CD4-positive, alpha-beta memory T cell (primary cell): Measurements from ENCODE around the gene GATD1. TPM values are rescaled to one million over a fixed set of nuclear protein-coding genes. Genes with fewer than 3 reads are reported as not detected.
"Not testable (repeated sequence)": the region's sequence is repeated elsewhere in the genome, so short reads cannot be mapped to it uniquely, and the experiment has no call there.

Experiments used
- CTCF ChIA-PET: fragments of 350-600 bp; sonication (Branson Sonifier 250); formaldehyde crosslinking; loops from one replicate; lab custom pipeline; 2021; ENCODE audit warnings: inconsistent platforms; ENCODE audit not compliant: partially characterized antibody; lab: Charles Lee
- POLR2A ChIA-PET: fragments of 350-600 bp; sonication (Branson Sonifier 250); formaldehyde crosslinking; loops from one replicate; lab custom pipeline; 2021; ENCODE audit not compliant: partially characterized antibody; lab: Charles Lee
- DNase-seq, 5 donors: peaks; one replicate each; pipeline versions ENCODE4 v3.0.0 to v3.0.0-alpha.2; 2020 to 2022; ENCODE audit warnings: mixed read lengths in 1 of 5
- H3K27ac ChIP-seq: one replicate; pipeline ENCODE4 v1.7.0; 2013; ENCODE audit warnings: low read depth, low read length
- H3K27me3 ChIP-seq: 2 replicates; pipeline ENCODE4 v1.7.0; 2013; ENCODE audit warnings: mild to moderate bottlenecking, low read length, moderate library complexity; ENCODE audit not compliant: insufficient read depth
- H3K36me3 ChIP-seq: 2 replicates; pipeline ENCODE4 v1.7.0; 2013; ENCODE audit warnings: mild to moderate bottlenecking, low read length, moderate library complexity; ENCODE audit not compliant: insufficient read depth
- H3K4me1 ChIP-seq: 2 replicates; pipeline ENCODE4 v1.7.0; 2013; ENCODE audit warnings: mild to moderate bottlenecking, low read length, moderate library complexity; ENCODE audit not compliant: insufficient read depth
- H3K4me3 ChIP-seq, 2 donors: one replicate each; pipeline ENCODE4 v1.7.0; 2013; ENCODE audit warnings: low read length in 2 of 2, mild to moderate bottlenecking in 1 of 2
- H3K9me3 ChIP-seq, 2 donors: one replicate each; pipeline ENCODE4 v1.7.0; 2013; ENCODE audit warnings: low read length in 2 of 2, control low read depth in 1 of 2; ENCODE audit not compliant: control insufficient read depth in 1 of 2
- H3K27ac Mint-ChIP-seq, 7 donors: one replicate each; pipeline ENCODE4 v1.8.0; 2020 to 2021; ENCODE audit warnings: mixed read lengths in 7 of 7, mild to moderate bottlenecking in 6 of 7, inconsistent platforms in 3 of 7, moderate library complexity in 3 of 7
- H3K27me3 Mint-ChIP-seq, 2 donors: one replicate each; pipeline ENCODE4 v1.8.0; 2020 to 2021; ENCODE audit warnings: mixed read lengths in 2 of 2
- H3K36me3 Mint-ChIP-seq, 2 donors: one replicate each; pipeline ENCODE4 v1.8.0; 2020 to 2021; ENCODE audit warnings: mixed read lengths in 2 of 2, inconsistent platforms in 1 of 2, mild to moderate bottlenecking in 1 of 2
- H3K4me1 Mint-ChIP-seq, 4 donors: one replicate each; pipeline ENCODE4 v1.8.0; 2020 to 2021; ENCODE audit warnings: mixed read lengths in 4 of 4, mild to moderate bottlenecking in 1 of 4
- H3K4me3 Mint-ChIP-seq, 8 donors: one replicate each; pipeline ENCODE4 v1.8.0; 2020 to 2021; ENCODE audit warnings: mixed read lengths in 8 of 8, mild to moderate bottlenecking in 7 of 8, moderate library complexity in 6 of 8, inconsistent platforms in 3 of 8
- H3K9me3 Mint-ChIP-seq, 8 donors: one replicate each; pipeline ENCODE4 v1.8.0; 2020 to 2021; ENCODE audit warnings: mixed read lengths in 8 of 8, mild to moderate bottlenecking in 5 of 8, inconsistent platforms in 3 of 8, moderate library complexity in 1 of 8
- intact Hi-C: fragments of 100-400 bp; cut with micrococcal nuclease; formaldehyde crosslinking; loops from one replicate; pipeline ENCODE4 v1.15.1; 2023
- polyA plus RNA-seq, 2 donors: library from polyadenylated mRNA; unstranded; fragments of 300-500 nt; fragmentation: Illumina TruSeq; gene quantifications; one replicate each; pipeline ENCODE4 v1.2.3, GENCODE V29; 2021
- total RNA-seq, 2 experiments: library from RNA; stranded (reverse); gene quantifications; one replicate each; pipeline ENCODE4 v1.2.3, GENCODE V29; 2021

The GATD1 gene
- total and polyA plus RNA-seq, 4 experiments from 2014 or later: 4.3 to 64.9 (median 33.3) TPM

GRCh38 chr11:742571-743201 lies 34.6 kb downstream of the GATD1 start:
- Histone ChIP-seq H3K9me3 (no peaks in the 10 kb centered on the region), H3K27me3 (no peaks in the 10 kb centered on the region), H3K4me1 (peaks cover 13% of the 10 kb centered on the region), H3K36me3 (no peaks in the 10 kb centered on the region), H3K27ac (no peak overlapping the region), H3K4me3 (no peak overlapping the region)
- Mint-ChIP-seq H3K27ac (no peak overlapping the region), H3K4me1 (peaks cover 10 to 11% (median 10%) of the 10 kb centered on the region in 4 donors), H3K9me3 (no peaks in the 10 kb centered on the region), H3K36me3 (no peaks in the 10 kb centered on the region), H3K4me3 (no peak overlapping the region), H3K27me3 (no peaks in the 10 kb centered on the region)
- ChIA-PET POLR2A (interaction anchor here (0.6 kb wide), 2 partner anchors 17 to 292 kb away, joined by 3 read pairs; no protein-coding TSS in a partner anchor), CTCF (interaction anchor here (1.3 to 1.6 kb wide), 2 partner anchors 14 to 188 kb away, joined by 3 to 4 read pairs; no protein-coding TSS in a partner anchor)
- intact Hi-C loops: no loop called here
- DNase-seq: no peak

- H3K9me3 ChIP-seq: no peaks in the 10 kb centered on the region
- H3K27ac ChIP-seq: no peak overlapping the region
- H3K9me3 Mint-ChIP-seq: no peaks in the 10 kb centered on the region
- H3K4me1 Mint-ChIP-seq: peaks cover 15 to 16% (median 15%) of the 10 kb centered on the region in 4 donors
- ChIA-PET CTCF (interaction anchor here (1.3 to 1.6 kb wide), 3 partner anchors 14 to 188 kb away, joined by 3 to 4 read pairs (median 4); no protein-coding TSS in a partner anchor), POLR2A (interaction anchor here (0.6 kb wide), 1 partner anchor 292 kb away, joined by 3 read pairs; no protein-coding TSS in a partner anchor)
- H3K4me3 ChIP-seq: no peak overlapping the region
- H3K27me3 ChIP-seq: no peaks in the 10 kb centered on the region
- H3K36me3 Mint-ChIP-seq: no peaks in the 10 kb centered on the region
- H3K36me3 ChIP-seq: no peaks in the 10 kb centered on the region
- peaks cover 18% of the 10 kb centered on the region for H3K4me1 ChIP-seq
- DNase-seq: no peak
- intact Hi-C loops: no loop called here
- no peak overlapping the region for H3K27ac Mint-ChIP-seq
- no peak overlapping the region for H3K4me3 Mint-ChIP-seq
- H3K27me3 Mint-ChIP-seq: no peaks in the 10 kb centered on the region
Measured at GRCh38 chr11:742156-742546, 35.1 kb downstream of the GATD1 start.

- peaks cover 13% of the 10 kb centered on the region for H3K4me1 ChIP-seq
- H3K9me3 ChIP-seq, H3K4me3 ChIP-seq, H3K36me3 Mint-ChIP-seq, H3K27me3 ChIP-seq, H3K36me3 ChIP-seq, H3K27me3 Mint-ChIP-seq, DNase-seq, H3K9me3 Mint-ChIP-seq, H3K27ac ChIP-seq, intact Hi-C loops: not testable (repeated sequence)
- CTCF ChIA-PET: interaction anchor here (1.1 to 1.4 kb wide), 2 partner anchors 11 to 12 kb away, joined by 3 to 5 read pairs; no protein-coding TSS in a partner anchor
- Mint-ChIP-seq H3K4me3 (peak overlapping the region in 7 of 8 donors; percentile 32 to 82 (median 76)), H3K4me1 (peaks cover 11 to 17% (median 15%) of the 10 kb centered on the region in 4 donors), H3K27ac (peak overlapping the region in 3 of 7 donors; percentile 70 to 85 (median 77))
- POLR2A ChIA-PET: interaction anchor here (0.9 to 1.5 kb wide), 6 partner anchors 9 to 123 kb away, joined by 3 to 13 read pairs (median 4); partner anchors contain the start of genes DEAF1, TALDO1 and TMEM80
Measured at GRCh38 chr11:737899-738298, 39.4 kb downstream of the GATD1 start.

- peak in 1 of 5 donors; percentile 13 for DNase-seq
- no peaks in the 10 kb centered on the region for H3K9me3 ChIP-seq
- H3K27me3 ChIP-seq: no peaks in the 10 kb centered on the region
- intact Hi-C loops: no loop called here
- Mint-ChIP-seq H3K27me3 (no peaks in the 10 kb centered on the region), H3K27ac (peak overlapping the region in 2 of 7 donors; percentile 70 to 77), H3K9me3 (no peaks in the 10 kb centered on the region), H3K4me3 (peak overlapping the region in 7 of 8 donors; percentile 32 to 82 (median 76)), H3K4me1 (peaks cover 11 to 17% (median 15%) of the 10 kb centered on the region in 4 donors), H3K36me3 (no peaks in the 10 kb centered on the region)
- H3K4me3 ChIP-seq: no peak overlapping the region
- H3K27ac ChIP-seq: no peak overlapping the region
- H3K4me1 ChIP-seq: peaks cover 13% of the 10 kb centered on the region
- no peaks in the 10 kb centered on the region for H3K36me3 ChIP-seq
- POLR2A ChIA-PET: interaction anchor here (0.9 to 1.5 kb wide), 6 partner anchors 10 to 123 kb away, joined by 3 to 13 read pairs (median 4); partner anchors contain the start of genes DEAF1, TALDO1 and TMEM80
- CTCF ChIA-PET: interaction anchor here (1.4 kb wide), 1 partner anchor 11 kb away, joined by 5 read pairs; no protein-coding TSS in a partner anchor
Measured at GRCh38 chr11:737366-737765, 39.9 kb downstream of the GATD1 start.

DNA sequence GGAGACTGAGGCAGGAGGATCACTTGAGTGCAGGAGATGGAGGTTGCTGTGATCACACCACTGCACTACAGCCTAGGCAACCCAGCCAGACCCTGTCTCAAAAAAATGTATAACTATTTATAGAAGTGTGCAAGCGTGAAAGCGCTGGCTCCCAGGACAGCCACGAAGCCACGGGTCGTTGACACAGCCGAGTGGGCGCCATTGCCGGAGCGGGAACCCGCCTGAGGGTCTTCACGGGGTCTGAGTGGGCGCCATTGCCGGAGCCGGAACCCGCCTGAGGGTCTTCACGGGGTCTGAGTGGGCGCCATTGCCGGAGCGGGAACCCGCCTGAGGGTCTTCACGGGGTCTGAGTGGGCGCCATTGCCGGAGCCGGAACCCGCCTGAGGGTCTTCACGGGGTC lies 42.7 kb downstream of the GATD1 start:
- H3K4me3 Mint-ChIP-seq, H3K27ac Mint-ChIP-seq, H3K27me3 Mint-ChIP-seq, H3K27me3 ChIP-seq, H3K27ac ChIP-seq, H3K4me3 ChIP-seq, intact Hi-C loops, DNase-seq, H3K9me3 ChIP-seq, H3K36me3 ChIP-seq, POLR2A ChIA-PET, H3K36me3 Mint-ChIP-seq, H3K9me3 Mint-ChIP-seq: not testable (repeated sequence)
- peaks cover 11 to 17% (median 15%) of the 10 kb centered on the region in 4 donors for H3K4me1 Mint-ChIP-seq
- CTCF ChIA-PET: interaction anchor here (1.0 kb wide), 1 partner anchor 12 kb away, joined by 3 read pairs; no protein-coding TSS in a partner anchor
- H3K4me1 ChIP-seq: peaks cover 13% of the 10 kb centered on the region

DNA sequence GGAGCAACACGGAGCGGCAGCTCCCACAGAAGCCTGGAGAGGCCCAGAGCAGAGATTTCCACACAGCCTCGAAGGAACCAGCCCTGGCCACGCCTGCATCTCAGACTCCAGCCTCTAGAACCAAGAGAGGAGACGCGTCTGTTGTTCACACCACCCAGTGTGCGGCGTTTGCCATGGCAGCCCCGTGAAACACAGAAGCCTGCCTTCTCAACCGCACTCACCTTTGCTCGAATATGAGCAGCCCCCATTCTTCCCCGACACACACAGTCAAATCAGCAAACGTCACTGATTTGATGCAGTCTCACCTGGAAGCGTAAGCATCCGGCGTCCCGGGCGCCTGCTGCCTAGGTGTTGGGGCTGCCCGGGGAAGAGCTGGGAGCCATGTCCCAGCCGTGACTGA lies 44.2 kb downstream of the GATD1 start:
- Histone ChIP-seq H3K9me3 (no peaks in the 10 kb centered on the region), H3K27ac (no peak overlapping the region), H3K4me1 (peaks cover 12% of the 10 kb centered on the region), H3K36me3 (no peaks in the 10 kb centered on the region), H3K27me3 (no peaks in the 10 kb centered on the region), H3K4me3 (no peak overlapping the region)
- intact Hi-C loops: no loop called here
- DNase-seq: no peak
- no peak overlapping the region for H3K4me3 Mint-ChIP-seq
- H3K9me3 Mint-ChIP-seq: no peaks in the 10 kb centered on the region
- ChIA-PET CTCF (interaction anchor here (1.1 kb wide), 1 partner anchor 29 kb away, joined by 3 read pairs; no protein-coding TSS in a partner anchor), POLR2A (no interaction called here)
- H3K27ac Mint-ChIP-seq: no peak overlapping the region
- peaks cover 11 to 15% (median 12%) of the 10 kb centered on the region in 4 donors for H3K4me1 Mint-ChIP-seq
- H3K27me3 Mint-ChIP-seq: no peaks in the 10 kb centered on the region
- no peaks in the 10 kb centered on the region for H3K36me3 Mint-ChIP-seq

- no peak for DNase-seq
- intact Hi-C loops: loop anchor here (10.0 kb wide), 1 partner anchor 275 kb away; the partner anchor contains the start of gene PTDSS2
- no peaks in the 10 kb centered on the region for H3K36me3 Mint-ChIP-seq
Measured at GRCh38 chr11:729492-730074, 47.7 kb downstream of the GATD1 start.

More at GRCh38 chr11:729492-730074, 47.7 kb downstream of the GATD1 start:
- H3K27me3 Mint-ChIP-seq: no peaks in the 10 kb centered on the region
- no peaks in the 10 kb centered on the region for H3K9me3 ChIP-seq
- H3K4me1 ChIP-seq: peaks cover 26% of the 10 kb centered on the region
- H3K9me3 Mint-ChIP-seq: no peaks in the 10 kb centered on the region
- H3K4me1 Mint-ChIP-seq: peaks cover 0 to 8% (median 4%) of the 10 kb centered on the region in 4 donors
- no peaks in the 10 kb centered on the region for H3K27me3 ChIP-seq
- H3K27ac ChIP-seq: no peak overlapping the region
- ChIA-PET POLR2A (no interaction called here), CTCF (interaction anchor here (1.1 to 4.0 kb wide), 3 partner anchors 9 to 175 kb away, joined by 3 to 41 read pairs (median 5); no protein-coding TSS in a partner anchor)
- H3K4me3 ChIP-seq: no peak overlapping the region
- H3K27ac Mint-ChIP-seq: no peak overlapping the region
- H3K4me3 Mint-ChIP-seq: peak overlapping the region in 1 of 8 donors; percentile 45
- H3K36me3 ChIP-seq: no peaks in the 10 kb centered on the region
